Measurements from ENCODE around the gene JAK1. TPM values are rescaled to one million over a fixed set of nuclear protein-coding genes. Genes with fewer than 3 reads are reported as not detected.

The JAK1 gene
- total and polyA plus RNA-seq, 10 of the 15 experiments (the other 5 are each of a cell fraction or from before 2014, with no cell fraction given), result 9.6 to 45.5 (median 35.7) TPM

GRCh38 chr1:64986903-64987871 lies 20.8 kb upstream of the JAK1 start:
- 68% methylated on average over 3 of the region's 3 CpGs for WGBS (ENCODE audit: insufficient coverage, insufficient replicate concordance, low lambda C conversion rate, missing lambda C conversion rate)
- H2AFZ ChIP-seq (ENCODE audit: control insufficient read depth, low read depth, low read length), result no peak overlapping the region
- SMC1A ChIA-PET (ENCODE audit: uncharacterized antibody, unreplicated experiment), result no interaction called here
- H3K36me3 ChIP-seq (ENCODE audit: control insufficient read depth in 2 of 2, insufficient read depth in 2 of 2, low read length in 1 of 2), result no peaks in the 10 kb centered on the region
- no peaks in the 10 kb centered on the region for H4K20me1 ChIP-seq (ENCODE audit: control insufficient read depth, insufficient read depth)
- ATAC-seq (peak; percentile 95), FAIRE-seq (peak; percentile 80), DNase-seq (ENCODE audit: low read depth, low spot score) (peak; percentile 40)
- no peaks in the 10 kb centered on the region for H3K9me3 ChIP-seq (replicated peaks; ENCODE audit: control insufficient read depth, insufficient read depth, low read length)
- no peak overlapping the region for H3K4me3 ChIP-seq
- H3K9ac ChIP-seq (ENCODE audit: control insufficient read depth, insufficient read depth, low read length), result no peak overlapping the region
- H3K79me2 ChIP-seq (ENCODE audit: control insufficient read depth, insufficient read depth, low read length), result no peaks in the 10 kb centered on the region
- no peak overlapping the region for H3K27ac ChIP-seq (ENCODE audit: control insufficient read depth, insufficient read depth)
- POLR2A ChIA-PET, result no interaction called here
- in situ Hi-C loops (cut with MboI) (no loop called here), intact Hi-C loops (cut with micrococcal nuclease; ENCODE audit: unreplicated experiment) (no loop called here)
- H3K4me2 ChIP-seq (ENCODE audit: control insufficient read depth, insufficient read depth), result no peak overlapping the region
- peaks cover 9% of the 10 kb centered on the region for H3K4me1 ChIP-seq (ENCODE audit: control insufficient read depth, insufficient read depth, low read length)
- BruUV-seq (replicated peaks), result no TSS peak
- CTCF ChIA-PET, result no interaction called here
- no peaks in the 10 kb centered on the region; a peak in 3 of 4 replicates for H3K27me3 ChIP-seq (replicated peaks in 1 of 2; ENCODE audit: control insufficient read depth in 2 of 2, insufficient read depth in 2 of 2, low read length in 1 of 2)
- RAD21 ChIA-PET (ENCODE audit: unreplicated experiment), result no interaction called here
- TF ChIP-seq KDM1A (IDR thresholded peaks at IDR 0.05; ENCODE audit: borderline replicate concordance) (no peak), NR2F1 (conservative IDR thresholded peaks at IDR 0.05) (0 out of 2 replicates have a peak, but pooled peaks have one; percentile 29), CUX1 (IDR thresholded peaks at IDR 0.05; ENCODE audit: insufficient replicate concordance, low read depth, low read length) (no peak), MEF2B (IDR thresholded peaks at IDR 0.05; ENCODE audit: partially characterized antibody, poor library complexity, severe bottlenecking) (peak; percentile 70), ATF2 (IDR thresholded peaks at IDR 0.05; ENCODE audit: low read length) (peak; percentile 98), CREM (IDR thresholded peaks at IDR 0.05; ENCODE audit: low read depth) (peak; percentile 56; the same call in 1 of the 2 replicates), ZBTB40 (IDR thresholded peaks at IDR 0.05; ENCODE audit: borderline replicate concordance) (no peak), ZBED1 (IDR thresholded peaks at IDR 0.05; ENCODE audit: borderline replicate concordance) (peak; percentile 53; the same call in 1 of the 2 replicates), RELB (IDR thresholded peaks at IDR 0.05; ENCODE audit: low read depth) (no peak)
